Stimulated activated CD8-positive, alpha-beta memory T cell treated with anti-CD3 and anti-CD28 coated beads, Interleukin-4, amount 100 ng/mL, for 4 hours (primary cell): ENCODE measurements around the gene P3H2.

Experiments used
- DNase-seq, 2 donors: peaks; one replicate each; pipeline ENCODE4 v3.0.0-alpha.2; 2020; ENCODE audit warnings: low read depth in 2 of 2, low spot score in 1 of 2

P3H2 gene

GRCh38 chr3:189950258-189950657 lies 170.4 kb downstream of the P3H2 start:
- no peak for DNase-seq

- DNase-seq: no peak
Observed at GRCh38 chr3:189949580-189949979, 171.1 kb downstream of the P3H2 start.

- no peak for DNase-seq
Observed at GRCh38 chr3:189948724-189949045, 172.0 kb downstream of the P3H2 start.

- DNase-seq: no peak
Observed at GRCh38 chr3:189947948-189948723, 172.6 kb downstream of the P3H2 start.

GRCh38 chr3:189947068-189947467 lies 173.6 kb downstream of the P3H2 start:
- DNase-seq: no peak

GRCh38 chr3:189945935-189946709 lies 174.6 kb downstream of the P3H2 start:
- DNase-seq: no peak

- DNase-seq: no peak
Observed at GRCh38 chr3:189944285-189945145, 176.2 kb downstream of the P3H2 start.

GRCh38 chr3:189942948-189943347 lies 177.7 kb downstream of the P3H2 start:
- no peak for DNase-seq

GRCh38 chr3:189941679-189942078 lies 179.0 kb downstream of the P3H2 start:
- DNase-seq: no peak

GRCh38 chr3:189941125-189941524 lies 179.6 kb downstream of the P3H2 start:
- DNase-seq: no peak

- DNase-seq: no peak
Observed at GRCh38 chr3:189937302-189938127, 183.2 kb downstream of the P3H2 start.

- DNase-seq: no peak
Observed at GRCh38 chr3:189936201-189936945, 184.3 kb downstream of the P3H2 start.

GRCh38 chr3:189927975-189928895 lies 192.5 kb downstream of the P3H2 start:
- DNase-seq: no peak

- DNase-seq: no peak
Observed at GRCh38 chr3:189921770-189922169, 198.9 kb downstream of the P3H2 start.

- no peak for DNase-seq
Observed at GRCh38 chr3:189914799-189915198, 205.9 kb downstream of the P3H2 start.

GRCh38 chr3:189911001-189911400 lies 209.7 kb downstream of the P3H2 start:
- no peak for DNase-seq

- DNase-seq: no peak
Observed at GRCh38 chr3:189909573-189909972, 211.1 kb downstream of the P3H2 start.

GRCh38 chr3:189909139-189909538 lies 211.6 kb downstream of the P3H2 start:
- DNase-seq: no peak

GRCh38 chr3:189908646-189909045 lies 212.1 kb downstream of the P3H2 start:
- DNase-seq: no peak
